K562 (cell line): Measurements from ENCODE around the gene FLT1. TPM values are rescaled to one million over a fixed set of nuclear protein-coding genes. Genes with fewer than 3 reads are reported as not detected.

Source experiments
- ATAC-seq: fragments of 200-7000 bp; cut with Tn5 transposase; 3 replicates; pipeline ENCODE4 v1.9.1; 2020; ENCODE audit warnings: moderate library complexity
- BruUV-seq: library from RNA; stranded (reverse); fragments of 400-500 nt; replicated peaks from 2 replicates; lab custom pipeline; 2021; lab: Mats Ljungman, UMichigan
- CTCF ChIA-PET: fragments of 300-600 bp; formaldehyde crosslinking; extraction: SDS; loops from one replicate; lab custom pipeline; 2021; ENCODE audit warnings: low intra/inter-chr PET ratio; lab: Yijun Ruan, JAX
- POLR2A ChIA-PET: fragments of 300-600, 350-650 bp; sonication (Branson Sonifier 250); formaldehyde crosslinking; extraction: SDS; loops from one replicate; lab custom pipeline; 2021; ENCODE audit warnings: antibody characterized with exemption, inconsistent platforms; lab: Yijun Ruan, JAX
- DNase-seq, 4 experiments: peaks; one replicate each; pipeline versions ENCODE4 v3.0.0 to v3.0.0-alpha.2; 2011 to 2018; ENCODE audit warnings: low spot score in 3 of 4, mixed read lengths in 3 of 4; ENCODE audit errors: extremely low read depth in 1 of 4
- FAIRE-seq: peaks from 2 replicates; lab custom pipeline; 2011; peaks lifted over from hg19 to GRCh38; lab: Jason Lieb, UNC
- H2AFZ ChIP-seq: 2 replicates; pipeline ENCODE4 v1.6.0; 2011; ENCODE audit warnings: low read depth, low read length, control low read depth, inconsistent platforms
- H3K27ac ChIP-seq: fragments of 200-600 bp; 3 replicates; pipeline ENCODE4 v1.8.0; 2011; ENCODE audit warnings: low read depth, mild to moderate bottlenecking, control low read depth, inconsistent platforms, low read length, moderate library complexity, mixed read lengths; ENCODE audit errors: extremely low read depth
- H3K27me3 ChIP-seq, 2 experiments: fragments of 300-600 bp in 1 of 2; 2 replicates in 1 of 2; 3 replicates in 1 of 2; pipeline versions ENCODE4 v1.6.0 to v1.8.0; 2011; ENCODE audit warnings: inconsistent platforms in 2 of 2, low read length in 2 of 2, mild to moderate bottlenecking in 1 of 2, mixed read lengths in 1 of 2, moderate library complexity in 1 of 2; ENCODE audit not compliant: control insufficient read depth in 2 of 2, insufficient read depth in 2 of 2
- H3K36me3 ChIP-seq: fragments of 300-600 bp; 3 replicates; pipeline ENCODE4 v1.8.0; 2011; ENCODE audit warnings: mild to moderate bottlenecking, low read length, inconsistent platforms; ENCODE audit not compliant: control insufficient read depth, insufficient read depth
- H3K4me1 ChIP-seq, 2 experiments: fragments of 200-600 bp in 1 of 2; replicated peaks in 1 of 2; 2 replicates in 1 of 2; 3 replicates in 1 of 2; pipeline versions ENCODE4 v1.5.1 to v1.8.0; 2011; ENCODE audit warnings: inconsistent platforms in 2 of 2, low read length in 2 of 2, mild to moderate bottlenecking in 1 of 2, mixed read lengths in 1 of 2, moderate library complexity in 1 of 2; ENCODE audit not compliant: control insufficient read depth in 2 of 2, insufficient read depth in 2 of 2
- H3K4me2 ChIP-seq: 2 replicates; pipeline ENCODE4 v1.6.1; 2011; ENCODE audit warnings: low read length, control low read depth, inconsistent platforms, mixed read lengths; ENCODE audit not compliant: insufficient read depth
- H3K4me3 ChIP-seq: fragments of 200-600 bp; sonication (generic), shearing (Covaris generic); 2 replicates; pipeline ENCODE4 v1.5.1; 2016; ENCODE audit warnings: control low read depth, inconsistent platforms
- H3K79me2 ChIP-seq: fragments of 200-600 bp; 3 replicates; pipeline ENCODE4 v1.8.0; 2011; ENCODE audit warnings: low read length, inconsistent platforms; ENCODE audit not compliant: control insufficient read depth, insufficient read depth
- H3K9ac ChIP-seq, 2 experiments: 2 replicates each; pipeline versions ENCODE4 v1.6.0 to v1.6.1; 2011; ENCODE audit warnings: low read depth in 2 of 2, low read length in 2 of 2, control low read depth in 1 of 2, inconsistent platforms in 1 of 2, mild to moderate bottlenecking in 1 of 2, mixed read lengths in 1 of 2; ENCODE audit not compliant: insufficient read depth in 1 of 2
- H3K9me1 ChIP-seq: one replicate; pipeline ENCODE4 v1.6.0; 2011; ENCODE audit warnings: inconsistent platforms, mild to moderate bottlenecking, low read length, moderate library complexity; ENCODE audit not compliant: control insufficient read depth, insufficient read depth
- H3K9me3 ChIP-seq: replicated peaks from 2 replicates; pipeline ENCODE4 v1.5.1; 2011; ENCODE audit warnings: low read depth, low read length, inconsistent platforms; ENCODE audit not compliant: control insufficient read depth, insufficient read depth
- H4K20me1 ChIP-seq: replicated peaks from 2 replicates; pipeline ENCODE4 v1.6.1; 2011; ENCODE audit warnings: low read length, inconsistent platforms, mixed read lengths; ENCODE audit not compliant: control insufficient read depth, insufficient read depth
- POU5F1 ChIP-seq: fragments of 150-350 bp; IDR thresholded peaks from 2 replicates; pipeline ENCODE4 v1.6.1; 2014; ENCODE audit warnings: borderline replicate concordance, low read length, low read depth, mild to moderate bottlenecking; ENCODE audit not compliant: partially characterized antibody
- PREB ChIP-seq: sonication (generic); formaldehyde crosslinking; IDR thresholded peaks from 2 replicates; pipeline ENCODE4 v1.8.1; 2023; ENCODE audit warnings: mild to moderate bottlenecking, missing genetic modification reagents
- ZNF586 ChIP-seq: fragments of 450-650 bp; formaldehyde crosslinking; conservative IDR thresholded peaks from 2 replicates; pipeline ENCODE4 v1.4.0; 2020; ENCODE audit warnings: mild to moderate bottlenecking, moderate library complexity
- WGBS: fragments of 100-300 bp; shearing (Covaris generic); methylation state at CpG from one replicate; pipeline ENCODE4 v1.1.6; 2016; ENCODE audit warnings: low coverage, mixed read lengths; ENCODE audit not compliant: insufficient coverage; ENCODE audit errors: missing lambda C conversion rate; 5-methylcytosine and 5-hydroxymethylcytosine counted together
- in situ Hi-C: fragments of 300-500 bp; cut with MboI; formaldehyde crosslinking; loops from 4 replicates; pipeline ENCODE4 v1.15.0; 2018; ENCODE audit warnings: inconsistent platforms, mixed read lengths
- intact Hi-C: fragments of 100-400 bp; cut with micrococcal nuclease; formaldehyde crosslinking; loops from 2 replicates; pipeline ENCODE4 v1.14.2; 2022
- polyA plus RNA-seq, 8 experiments: library from polyadenylated mRNA; depleted of rRNA in 4 of 8; stranded (reverse) in 5 of 8; unstranded in 3 of 8; fragments of >200 nt; fragmentation: Nextera tagmentation in 2 of 8; fragmentation: Illumina TruSeq in 1 of 8; extraction: Ambion mirVana in 2 of 8; extraction: Trizol in 1 of 8; gene quantifications; 2 replicates each; pipeline versions ENCODE4 v1.2.1 to v1.2.3, GENCODE V29; 2011 to 2014; ENCODE audit warnings: inconsistent platforms in 1 of 8, missing spikeins in 1 of 8
- total RNA-seq, 7 experiments: library from RNA; depleted of rRNA in 6 of 7; stranded (reverse); fragments of >200 nt in 6 of 7; fragmentation: Illumina TruSeq in 2 of 7; extraction: Trizol in 2 of 7; gene quantifications; 2 replicates each; pipeline versions ENCODE4 v1.2.1 to v1.2.3, GENCODE V29; 2011 to 2021; ENCODE audit warnings: low replicate concordance in 1 of 7

FLT1 gene
- total and polyA plus RNA-seq, 9 of the 15 experiments (the other 6 are each of a cell fraction or from before 2014, with no cell fraction given), result 0.01 to 2.0 (median 0.22) TPM

- DNase-seq (no peak), FAIRE-seq (no peak)
- no peaks in the 10 kb centered on the region for H3K27me3 ChIP-seq
- CTCF ChIA-PET, result no interaction called here
- H3K9ac ChIP-seq, result no peak overlapping the region
- no peak overlapping the region for H3K27ac ChIP-seq
- BruUV-seq, result no TSS peak
- no peak overlapping the region for H3K4me2 ChIP-seq
- peaks cover 19% of the 10 kb centered on the region; the same call in 2 of the 3 replicates for H3K36me3 ChIP-seq
- H3K79me2 ChIP-seq, result peaks cover 7% of the 10 kb centered on the region; the same call in 2 of the 3 replicates
- TF ChIP-seq POU5F1 (no peak), PREB (CRISPR knock-in tag) (no peak)
- TF ChIP-seq, all 486 proteins: peak for 0
- intact Hi-C loops, result no loop called here
- Histone ChIP-seq H3K4me1 (no peaks in the 10 kb centered on the region; a peak in 1 of 5 replicates), H2AFZ (no peak overlapping the region), H3K9me1 (no peaks in the 10 kb centered on the region), H3K4me3 (no peak overlapping the region), H3K9me3 (no peaks in the 10 kb centered on the region), H4K20me1 (no peaks in the 10 kb centered on the region)
- in situ Hi-C loops, result no loop called here
- 100% methylated on average over 1 of the region's 1 CpG for WGBS
- POLR2A ChIA-PET, result no interaction called here
- no peak for ATAC-seq
These were observed 242.4 kb downstream of the FLT1 start for GRCh38 chr13:28252547-28252946.

GRCh38 chr13:28251466-28251865, 243.5 kb downstream of the FLT1 start:
- FAIRE-seq (no peak), ATAC-seq (no peak), DNase-seq (no peak)
- Histone ChIP-seq H3K4me3 (no peak overlapping the region), H4K20me1 (no peaks in the 10 kb centered on the region), H2AFZ (no peak overlapping the region), H3K9me3 (no peaks in the 10 kb centered on the region), H3K4me1 (no peaks in the 10 kb centered on the region; a peak in 1 of 5 replicates), H3K27ac (no peak overlapping the region), H3K27me3 (no peaks in the 10 kb centered on the region), H3K9me1 (no peaks in the 10 kb centered on the region), H3K79me2 (peaks cover 7% of the 10 kb centered on the region; the same call in 2 of the 3 replicates), H3K36me3 (peaks cover 10% of the 10 kb centered on the region; the same call in 2 of the 3 replicates), H3K9ac (no peak overlapping the region), H3K4me2 (no peak overlapping the region)
- CTCF ChIA-PET, result no interaction called here
- 79% methylated on average over 5 of the region's 6 CpGs for WGBS
- POLR2A ChIA-PET, result no interaction called here
- in situ Hi-C loops (no loop called here), intact Hi-C loops (no loop called here)
- no TSS peak for BruUV-seq
- no peak for TF ChIP-seq ZNF586 (CRISPR knock-in tag)
